Upper lobe of right lung (tissue), 1 donor: ENCODE results near the gene MAPK13. TPM values are rescaled to one million over a fixed set of nuclear protein-coding genes. Genes with fewer than 3 reads are reported as not detected.
"Not testable (repeated sequence)": the region's sequence is repeated elsewhere in the genome, so short reads cannot be mapped to it uniquely, and the experiment has no call there.

Source experiments
- ATAC-seq: fragments of 200-7000 bp; cut with Tn5 transposase; one replicate; pipeline ENCODE4 v1.9.1; 2020; ENCODE audit warnings: mild to moderate bottlenecking, moderate library complexity
- DNase-seq: peaks from one replicate; pipeline ENCODE4 v3.0.0-alpha.2; 2020
- H3K27ac ChIP-seq: fragments of 200-600 bp; one replicate; pipeline ENCODE4 v1.8.0; 2022
- H3K27me3 ChIP-seq: fragments of 200-600 bp; one replicate; pipeline ENCODE4 v1.8.0; 2022; ENCODE audit warnings: mild to moderate bottlenecking
- H3K36me3 ChIP-seq: fragments of 200-600 bp; one replicate; pipeline ENCODE4 v1.8.0; 2022
- H3K4me1 ChIP-seq: fragments of 200-600 bp; one replicate; pipeline ENCODE4 v1.8.0; 2022
- H3K4me3 ChIP-seq: fragments of 200-600 bp; one replicate; pipeline ENCODE4 v1.8.0; 2022; ENCODE audit warnings: mild to moderate bottlenecking
- H3K9me3 ChIP-seq: fragments of 200-600 bp; one replicate; pipeline ENCODE4 v1.8.0; 2022
- intact Hi-C: fragments of 100-400 bp; cut with DNase I; formaldehyde crosslinking; loops from one replicate; pipeline ENCODE4 v1.11.0; 2022
- total RNA-seq: library from RNA; stranded (reverse); fragmentation: NEBNext Ultra II Directional; extraction: Animal tissue kit (Norgen Biotek cat#: 25700); gene quantifications from one replicate; pipeline ENCODE4 v1.2.1, GENCODE V29; 2021
- TF ChIP-seq, protein P1 (sequence below): fragments of 200-600 bp; IDR thresholded peaks from one replicate; pipeline ENCODE4 v1.8.0; 2022; ENCODE audit warnings: antibody characterized with exemption
- donor health status: DM: no; HTN: yes; CAD: no; lungs with severe emphysema.

MAPK13 gene
- total RNA-seq, 1 donor from 2014 or later: 71.4 TPM

DNA sequence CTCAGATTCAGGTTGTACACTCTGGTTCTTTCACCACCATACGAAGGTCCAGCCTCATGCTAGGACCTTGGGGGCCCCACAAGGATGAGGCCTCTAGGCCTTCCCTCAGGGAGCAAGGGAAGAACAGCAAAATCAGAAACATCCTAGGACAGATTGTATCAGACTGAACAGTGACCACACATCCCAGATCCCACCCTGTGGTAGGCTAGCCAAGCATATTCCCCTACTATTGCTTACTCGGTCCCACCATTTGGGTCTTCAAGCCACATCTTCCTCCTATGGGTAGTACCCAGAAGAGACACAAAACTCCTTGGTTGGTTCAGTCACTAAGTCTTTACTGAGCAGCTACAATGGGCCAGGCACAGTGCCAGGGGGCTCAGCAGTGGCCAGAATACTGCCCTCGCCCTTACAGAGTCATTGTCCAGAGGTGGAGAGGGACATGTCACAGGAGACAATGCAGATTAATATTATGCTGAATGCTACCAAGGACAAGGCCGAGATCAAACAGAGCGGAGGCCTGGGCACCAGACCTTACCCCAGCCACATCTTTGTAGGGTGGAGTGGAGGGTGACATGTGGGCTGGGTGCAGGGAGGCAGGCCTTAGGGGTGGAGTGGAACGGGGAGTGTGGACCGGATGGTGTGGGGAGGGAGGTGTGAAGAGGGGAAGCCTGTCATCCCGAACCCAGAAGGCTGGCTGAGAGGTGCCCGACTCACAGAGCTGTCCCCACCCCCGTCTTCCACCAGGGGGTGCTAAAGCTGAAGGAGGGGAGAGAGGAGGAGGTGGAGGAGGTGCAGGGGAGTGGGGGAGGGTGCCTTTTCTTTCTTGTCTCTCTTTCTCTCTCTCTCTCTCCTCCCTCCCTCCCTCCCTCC is 6.8 kb upstream of the MAPK13 start:
- intact Hi-C loops: no loop called here
- Histone ChIP-seq H3K27ac (no peak overlapping the region), H3K4me1 (peaks cover 39% of the 10 kb centered on the region), H3K36me3 (no peaks in the 10 kb centered on the region), H3K9me3 (no peaks in the 10 kb centered on the region), H3K27me3 (no peaks in the 10 kb centered on the region), H3K4me3 (no peak overlapping the region)
- TF ChIP-seq, protein P1, sequence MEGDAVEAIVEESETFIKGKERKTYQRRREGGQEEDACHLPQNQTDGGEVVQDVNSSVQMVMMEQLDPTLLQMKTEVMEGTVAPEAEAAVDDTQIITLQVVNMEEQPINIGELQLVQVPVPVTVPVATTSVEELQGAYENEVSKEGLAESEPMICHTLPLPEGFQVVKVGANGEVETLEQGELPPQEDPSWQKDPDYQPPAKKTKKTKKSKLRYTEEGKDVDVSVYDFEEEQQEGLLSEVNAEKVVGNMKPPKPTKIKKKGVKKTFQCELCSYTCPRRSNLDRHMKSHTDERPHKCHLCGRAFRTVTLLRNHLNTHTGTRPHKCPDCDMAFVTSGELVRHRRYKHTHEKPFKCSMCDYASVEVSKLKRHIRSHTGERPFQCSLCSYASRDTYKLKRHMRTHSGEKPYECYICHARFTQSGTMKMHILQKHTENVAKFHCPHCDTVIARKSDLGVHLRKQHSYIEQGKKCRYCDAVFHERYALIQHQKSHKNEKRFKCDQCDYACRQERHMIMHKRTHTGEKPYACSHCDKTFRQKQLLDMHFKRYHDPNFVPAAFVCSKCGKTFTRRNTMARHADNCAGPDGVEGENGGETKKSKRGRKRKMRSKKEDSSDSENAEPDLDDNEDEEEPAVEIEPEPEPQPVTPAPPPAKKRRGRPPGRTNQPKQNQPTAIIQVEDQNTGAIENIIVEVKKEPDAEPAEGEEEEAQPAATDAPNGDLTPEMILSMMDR: peak; percentile 65
- peak; percentile 88 for ATAC-seq
- DNase-seq: peak; percentile 88

DNA sequence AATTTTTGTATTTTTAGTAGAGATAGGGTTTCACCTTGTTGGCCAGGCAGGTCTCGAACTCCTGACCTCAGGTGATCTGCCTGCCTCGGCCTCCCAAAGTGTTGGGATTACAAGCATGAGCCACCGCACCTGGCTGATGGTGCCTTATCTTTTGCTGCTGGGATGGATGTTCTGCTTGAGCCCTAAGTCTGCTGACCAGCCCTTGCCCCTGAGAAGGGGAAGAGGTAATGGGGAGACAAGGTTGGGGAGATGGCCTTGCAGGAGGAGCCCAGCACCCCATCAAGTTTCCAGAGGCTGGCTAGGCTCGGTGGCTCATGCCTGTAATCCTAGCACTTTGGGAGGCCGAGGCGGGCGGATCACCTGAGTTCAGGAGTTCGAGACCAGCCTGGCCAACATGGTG is 6.0 kb upstream of the MAPK13 start:
- intact Hi-C loops, H3K9me3 ChIP-seq, DNase-seq, H3K27me3 ChIP-seq, ATAC-seq, H3K27ac ChIP-seq, H3K4me3 ChIP-seq, H3K36me3 ChIP-seq: not testable (repeated sequence)
- peaks cover 36% of the 10 kb centered on the region for H3K4me1 ChIP-seq

DNA sequence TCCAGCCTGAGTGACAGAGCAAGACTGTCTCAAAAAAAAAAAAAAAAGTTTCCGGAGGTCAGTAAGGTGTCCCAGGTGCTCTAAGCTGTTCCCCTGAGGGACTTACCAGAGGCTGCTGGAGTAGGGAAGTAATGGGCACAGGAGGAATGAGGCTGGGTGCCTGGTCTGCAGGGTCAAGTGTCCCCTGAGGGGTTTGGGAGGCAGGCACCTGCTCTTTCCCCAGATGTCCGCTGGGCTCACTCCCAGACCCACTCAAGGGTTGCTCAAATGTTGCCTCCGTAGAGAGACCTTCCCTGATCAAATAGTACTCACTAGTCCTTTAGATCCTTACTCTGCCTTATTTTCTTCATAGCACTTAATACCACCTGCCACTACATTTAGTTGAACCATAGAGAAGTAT is 5.4 kb upstream of the MAPK13 start:
- peak; percentile 24 for ATAC-seq
- Histone ChIP-seq H3K4me1 (peaks cover 38% of the 10 kb centered on the region), H3K36me3 (no peaks in the 10 kb centered on the region), H3K27me3 (no peaks in the 10 kb centered on the region), H3K27ac (no peak overlapping the region), H3K9me3 (no peaks in the 10 kb centered on the region), H3K4me3 (no peak overlapping the region)
- peak; percentile 83 for DNase-seq
- intact Hi-C loops: no loop called here
- TF ChIP-seq, protein P1: no peak

DNA sequence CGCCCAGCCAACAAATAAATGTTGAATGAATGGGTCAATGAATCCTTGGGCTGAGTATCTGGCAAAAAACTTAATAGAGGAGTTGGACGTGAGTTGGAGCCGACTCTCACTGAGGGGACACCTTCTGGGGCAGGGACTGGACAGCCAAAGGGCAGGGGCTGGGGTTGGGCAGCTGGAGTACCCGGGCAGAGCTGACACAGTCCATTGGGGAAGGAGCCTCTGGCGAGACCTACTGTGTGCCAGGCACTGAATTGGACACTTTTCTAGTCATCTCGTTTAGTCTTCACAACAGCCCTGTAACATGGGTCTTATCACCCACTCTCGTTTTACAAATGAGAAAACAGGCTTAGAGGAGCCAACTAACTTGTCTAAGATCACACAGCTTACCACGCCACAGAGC is 4.7 kb upstream of the MAPK13 start:
- intact Hi-C loops: no loop called here
- ATAC-seq: no peak
- no peak overlapping the region for H3K27ac ChIP-seq
- no peaks in the 10 kb centered on the region for H3K36me3 ChIP-seq
- no peak overlapping the region for H3K4me3 ChIP-seq
- H3K9me3 ChIP-seq: no peaks in the 10 kb centered on the region
- TF ChIP-seq, protein P1: no peak
- no peaks in the 10 kb centered on the region for H3K27me3 ChIP-seq
- H3K4me1 ChIP-seq: peaks cover 39% of the 10 kb centered on the region
- no peak for DNase-seq

DNA sequence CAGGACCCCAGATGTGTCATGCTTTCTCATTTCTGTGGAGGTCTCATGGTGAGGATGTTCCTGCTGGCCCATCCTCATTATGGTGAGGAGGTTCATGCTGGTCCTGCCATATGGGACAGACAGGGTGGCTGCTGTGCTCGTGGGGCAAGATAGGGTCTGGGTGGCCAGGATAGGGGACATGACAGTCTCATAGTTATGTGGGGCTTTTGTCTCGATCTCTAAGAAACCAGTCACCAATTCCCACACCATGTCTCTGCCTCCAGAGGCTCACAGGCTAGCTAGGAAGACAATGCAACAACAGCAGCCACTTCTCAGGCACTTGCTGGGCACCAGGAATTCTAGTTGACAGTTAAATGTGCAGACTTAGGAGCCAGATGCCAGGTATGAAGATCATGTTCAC is 4.2 kb upstream of the MAPK13 start:
- ATAC-seq (no peak), DNase-seq (no peak)
- intact Hi-C loops: no loop called here
- no peaks in the 10 kb centered on the region for H3K36me3 ChIP-seq
- peaks cover 39% of the 10 kb centered on the region for H3K4me1 ChIP-seq
- TF ChIP-seq, protein P1: no peak
- no peak overlapping the region for H3K4me3 ChIP-seq
- H3K27ac ChIP-seq: no peak overlapping the region
- H3K9me3 ChIP-seq: no peaks in the 10 kb centered on the region
- H3K27me3 ChIP-seq: no peaks in the 10 kb centered on the region

DNA sequence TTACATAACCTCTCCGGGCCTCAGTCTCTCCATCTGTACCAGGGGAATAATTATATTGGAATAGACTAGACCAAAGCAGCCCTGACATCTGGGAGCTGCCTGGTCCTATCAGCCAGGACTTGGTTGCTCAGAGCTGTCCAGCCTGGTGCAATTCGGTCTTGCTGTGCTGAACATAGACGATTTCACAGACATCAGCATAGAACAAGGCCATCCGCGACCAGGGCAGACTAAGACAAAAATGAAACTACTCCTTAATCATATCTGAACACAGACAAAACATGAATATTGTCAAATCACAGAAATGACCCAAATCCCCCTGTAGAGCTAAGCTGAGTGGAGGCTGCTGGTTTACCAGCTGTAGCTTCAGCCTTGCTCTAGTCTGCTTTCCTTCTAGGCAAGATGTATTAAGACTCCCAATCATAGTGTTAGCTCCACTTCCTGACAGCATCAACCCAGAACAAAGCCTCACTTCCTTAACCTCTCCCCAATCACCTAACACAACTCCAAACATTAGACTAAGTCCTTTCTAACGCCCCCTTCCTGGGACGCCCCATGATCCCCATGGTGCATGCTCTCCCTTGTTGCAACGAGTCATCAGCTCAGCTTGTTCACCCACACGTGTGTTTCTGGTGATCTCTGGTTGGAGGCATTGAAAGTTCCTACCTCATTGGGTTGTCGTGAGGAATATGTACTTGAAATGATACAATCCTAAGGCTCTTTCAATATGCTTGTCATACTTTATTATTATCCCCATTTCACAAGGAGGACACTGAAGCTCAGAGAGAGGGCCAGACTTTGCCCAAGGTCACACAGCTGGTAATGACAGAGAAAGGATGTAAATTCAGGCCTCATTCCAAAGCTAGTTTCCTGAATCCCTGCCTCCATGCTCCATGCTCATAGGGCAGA is 3.5 kb upstream of the MAPK13 start:
- H3K27ac ChIP-seq: peak overlapping the region; percentile 43
- DNase-seq: no peak
- intact Hi-C loops: no loop called here

More for the DNA sequence above, 3.5 kb upstream of the MAPK13 start:
- no peak overlapping the region for H3K4me3 ChIP-seq
- H3K36me3 ChIP-seq: no peaks in the 10 kb centered on the region
- no peak for ATAC-seq
- TF ChIP-seq, protein P1: no peak
- H3K4me1 ChIP-seq: peaks cover 43% of the 10 kb centered on the region
- H3K9me3 ChIP-seq: no peaks in the 10 kb centered on the region
- H3K27me3 ChIP-seq: no peaks in the 10 kb centered on the region
